H9 (cell line): ENCODE measurements around the gene SLCO3A1. TPM values are rescaled to one million over a fixed set of nuclear protein-coding genes. Genes with fewer than 3 reads are reported as not detected.

Experiments
- DNase-seq: peaks from one replicate; pipeline ENCODE4 v3.0.0-alpha.2; 2017
- H2AFZ ChIP-seq: one replicate; pipeline ENCODE4 v1.6.1; 2013; ENCODE audit warnings: mild to moderate bottlenecking, low read length, control low read depth, moderate library complexity
- H2AK5ac ChIP-seq: 2 replicates; pipeline ENCODE4 v1.6.1; 2013; ENCODE audit warnings: low read length, control low read depth, mixed read lengths; ENCODE audit not compliant: insufficient read length
- H2BK120ac ChIP-seq: one replicate; pipeline ENCODE4 v1.6.1; 2013; ENCODE audit warnings: low read depth, mild to moderate bottlenecking, low read length, control low read depth, inconsistent platforms; ENCODE audit not compliant: poor library complexity, severe bottlenecking
- H2BK12ac ChIP-seq: 2 replicates; pipeline ENCODE4 v1.6.1; 2013; ENCODE audit warnings: low read length, control low read depth, mixed read lengths, low read depth; ENCODE audit not compliant: insufficient read length
- H2BK15ac ChIP-seq: 2 replicates; pipeline ENCODE4 v1.6.1; 2013; ENCODE audit warnings: low read depth, low read length, control low read depth
- H2BK20ac ChIP-seq: one replicate; pipeline ENCODE4 v1.6.1; 2013; ENCODE audit warnings: low read depth, mild to moderate bottlenecking, low read length, control low read depth, inconsistent platforms; ENCODE audit not compliant: poor library complexity, severe bottlenecking
- H2BK5ac ChIP-seq: 2 replicates; pipeline ENCODE4 v1.6.1; 2013; ENCODE audit warnings: low read length, control low read depth, mixed read lengths; ENCODE audit not compliant: insufficient read length
- H3K14ac ChIP-seq: 2 replicates; pipeline ENCODE4 v1.6.1; 2013; ENCODE audit warnings: low read length, control low read depth; ENCODE audit not compliant: insufficient read depth
- H3K18ac ChIP-seq: 2 replicates; pipeline ENCODE4 v1.6.1; 2013; ENCODE audit warnings: low read depth, mild to moderate bottlenecking, mixed read lengths, low read length, control low read depth; ENCODE audit not compliant: insufficient read length
- H3K23ac ChIP-seq: 2 replicates; pipeline ENCODE4 v1.6.1; 2013; ENCODE audit warnings: low read length, control low read depth, mixed read lengths, low read depth; ENCODE audit not compliant: insufficient read length
- H3K23me2 ChIP-seq: 2 replicates; pipeline ENCODE4 v1.6.1; 2013; ENCODE audit warnings: low read depth, mild to moderate bottlenecking, mixed read lengths, low read length, control low read depth; ENCODE audit not compliant: insufficient read length, poor library complexity, severe bottlenecking
- H3K27ac ChIP-seq: 2 replicates; pipeline ENCODE4 v1.5.1; 2013; ENCODE audit warnings: low read length, control low read depth, mixed read lengths, low read depth; ENCODE audit not compliant: insufficient read length
- H3K27me3 ChIP-seq: 2 replicates; pipeline ENCODE4 v1.6.1; 2013; ENCODE audit warnings: low read length, control low read depth, inconsistent platforms; ENCODE audit not compliant: insufficient read depth
- H3K4ac ChIP-seq: 2 replicates; pipeline ENCODE4 v1.6.1; 2013; ENCODE audit warnings: low read depth, mild to moderate bottlenecking, control low read depth, inconsistent platforms, low read length, moderate library complexity
- H3K4me1 ChIP-seq: 2 replicates; pipeline ENCODE4 v1.6.1; 2013; ENCODE audit warnings: low read length, control low read depth, inconsistent platforms; ENCODE audit not compliant: insufficient read depth
- H3K4me2 ChIP-seq: 2 replicates; pipeline ENCODE4 v1.6.1; 2013; ENCODE audit warnings: low read length, control low read depth, mixed read lengths; ENCODE audit not compliant: insufficient read length, insufficient read depth
- H3K56ac ChIP-seq: 2 replicates; pipeline ENCODE4 v1.6.1; 2013; ENCODE audit warnings: low read depth, mild to moderate bottlenecking, mixed read lengths, low read length, control low read depth; ENCODE audit not compliant: insufficient read length
- H3K79me1 ChIP-seq: 2 replicates; pipeline ENCODE4 v1.6.1; 2013; ENCODE audit warnings: low read depth, mild to moderate bottlenecking, moderate library complexity, low read length, control low read depth, inconsistent platforms; ENCODE audit not compliant: insufficient read depth, poor library complexity, severe bottlenecking
- H3K79me2 ChIP-seq: 2 replicates; pipeline ENCODE4 v1.6.1; 2013; ENCODE audit warnings: low read length, control low read depth, inconsistent platforms; ENCODE audit not compliant: insufficient read depth
- H3K9ac ChIP-seq: 2 replicates; pipeline ENCODE4 v1.6.1; 2013; ENCODE audit warnings: low read length, control low read depth, mixed read lengths; ENCODE audit not compliant: insufficient read length; ENCODE audit errors: extremely low read depth
- H3K9me3 ChIP-seq: one replicate; pipeline ENCODE4 v1.6.1; 2013; ENCODE audit warnings: low read depth, low read length, inconsistent platforms; ENCODE audit not compliant: control insufficient read depth
- H3T11ph ChIP-seq: one replicate; pipeline ENCODE4 v1.6.1; 2013; ENCODE audit warnings: mild to moderate bottlenecking, low read length, control low read depth, inconsistent platforms
- H4K20me1 ChIP-seq: one replicate; pipeline ENCODE4 v1.6.1; 2013; ENCODE audit not compliant: control insufficient read depth, insufficient read length, insufficient read depth
- H4K5ac ChIP-seq: 2 replicates; pipeline ENCODE4 v1.6.1; 2013; ENCODE audit warnings: low read depth, mild to moderate bottlenecking, mixed read lengths, low read length, control low read depth; ENCODE audit not compliant: insufficient read length
- H4K8ac ChIP-seq: replicated peaks from 2 replicates; pipeline ENCODE4 v1.6.1; 2013; ENCODE audit warnings: low read length, control low read depth, mixed read lengths, low read depth; ENCODE audit not compliant: insufficient read length
- H4K91ac ChIP-seq: 2 replicates; pipeline ENCODE4 v1.6.1; 2013; ENCODE audit warnings: low read depth, mild to moderate bottlenecking, moderate library complexity, mixed read lengths, low read length, control low read depth; ENCODE audit not compliant: insufficient read length
- H3K27ac Mint-ChIP-seq, 3 experiments: 2 replicates in 2 of 3; 3 replicates in 1 of 3; pipeline ENCODE4 v1.8.0; 2020 to 2021; ENCODE audit warnings: mixed read lengths in 3 of 3, mild to moderate bottlenecking in 1 of 3, moderate library complexity in 1 of 3
- H3K27me3 Mint-ChIP-seq: 2 replicates; pipeline ENCODE4 v1.8.0; 2021; ENCODE audit warnings: low read depth, mild to moderate bottlenecking, moderate library complexity, mixed read lengths
- H3K36me3 Mint-ChIP-seq, 3 experiments: 2 replicates in 2 of 3; 3 replicates in 1 of 3; pipeline ENCODE4 v1.8.0; 2020 to 2021; ENCODE audit warnings: low read depth in 3 of 3, mixed read lengths in 3 of 3; ENCODE audit not compliant: insufficient read depth in 1 of 3
- H3K4me1 Mint-ChIP-seq, 2 experiments: 2 replicates each; pipeline ENCODE4 v1.8.0; 2020; ENCODE audit warnings: mixed read lengths in 2 of 2
- H3K4me3 Mint-ChIP-seq, 2 experiments: 2 replicates in 1 of 2; 3 replicates in 1 of 2; pipeline ENCODE4 v1.8.0; 2020 to 2021; ENCODE audit warnings: mild to moderate bottlenecking in 2 of 2, mixed read lengths in 2 of 2, moderate library complexity in 1 of 2
- H3K9me3 Mint-ChIP-seq, 2 experiments: 2 replicates in 1 of 2; 3 replicates in 1 of 2; pipeline ENCODE4 v1.8.0; 2020; ENCODE audit warnings: mild to moderate bottlenecking in 2 of 2, mixed read lengths in 2 of 2, moderate library complexity in 1 of 2
- WGBS: extraction: QIAGEN DNeasy Blood & Tissue Kit; methylation state at CpG from one replicate; pipeline ENCODE4 v1.1.7; 2013; ENCODE audit warnings: missing lambda C conversion rate, low lambda C conversion rate, mixed read lengths; ENCODE audit not compliant: insufficient read length; ENCODE audit errors: extremely low coverage; 5-methylcytosine and 5-hydroxymethylcytosine counted together
- total RNA-seq: library from RNA; stranded (reverse); gene quantifications from 2 replicates; pipeline ENCODE4 v1.2.1, GENCODE V29; 2021
- TF ChIP-seq, protein P1 (sequence below): fragments of 200-600 bp; sonication (generic); conservative IDR thresholded peaks from 3 replicates; pipeline ENCODE4 v1.8.0; 2021; ENCODE audit warnings: antibody characterized with exemption, mild to moderate bottlenecking

Gene SLCO3A1
- total RNA-seq, 1 experiment from 2014 or later: 9.4 TPM

DNA sequence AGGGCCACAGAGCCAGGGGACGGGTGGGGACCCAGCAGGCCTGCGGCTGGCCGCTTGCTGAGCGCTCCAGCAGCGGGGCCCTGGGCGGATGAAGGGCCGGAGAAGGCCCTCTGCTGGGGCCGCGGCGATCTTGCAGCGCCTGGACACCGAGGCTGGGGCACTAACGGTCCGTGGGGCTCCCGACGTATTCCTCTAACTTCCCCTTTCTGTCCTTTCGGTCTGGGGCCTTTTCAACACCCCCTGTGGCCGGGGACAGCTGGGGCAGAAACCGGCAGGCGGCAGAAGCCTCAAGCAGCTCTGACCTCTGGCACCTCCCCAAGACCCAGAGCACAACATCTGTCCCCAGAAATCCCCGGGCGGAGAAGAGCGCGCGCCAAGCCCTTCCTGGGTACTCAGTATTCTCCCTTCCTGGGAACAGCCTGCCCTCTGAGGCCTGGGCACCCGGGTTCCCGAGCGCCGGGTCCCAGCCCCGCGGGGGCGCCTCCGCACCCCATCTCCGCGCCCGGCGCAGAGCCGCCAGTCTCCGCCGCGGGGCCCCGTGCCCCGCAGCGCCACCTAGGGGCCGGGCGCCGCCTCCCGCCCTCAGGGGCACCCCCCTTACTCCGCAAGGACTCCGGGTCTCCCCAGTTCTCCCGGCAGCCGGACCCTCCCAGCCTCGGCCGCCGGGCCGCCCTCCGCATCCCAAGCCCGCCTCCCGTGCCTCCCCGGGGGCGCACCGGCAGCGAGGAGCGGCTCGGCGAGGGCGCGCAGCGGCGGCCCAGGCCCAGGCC lies 582 bp upstream of the SLCO3A1 start:
- Histone ChIP-seq H4K91ac (no peak overlapping the region), H3K79me2 (no peaks in the 10 kb centered on the region), H3K23me2 (no peaks in the 10 kb centered on the region), H3K23ac (no peak overlapping the region), H3K4me2 (peak overlapping the region; percentile 59), H4K20me1 (no peaks in the 10 kb centered on the region), H4K5ac (no peak overlapping the region), H3K79me1 (no peaks in the 10 kb centered on the region), H3K14ac (peak overlapping the region; percentile 55; the same call in 1 of the 2 replicates), H2AK5ac (no peak overlapping the region), H3K4me1 (peaks cover 8% of the 10 kb centered on the region; the same call in 1 of the 2 replicates), H2BK12ac (no peak overlapping the region), H3K18ac (no peak overlapping the region), H2BK5ac (no peak overlapping the region), H3K9me3 (no peaks in the 10 kb centered on the region), H3K27ac (no peak overlapping the region), H2BK120ac (no peak overlapping the region), H4K8ac (no peak overlapping the region), H3T11ph (no peak overlapping the region), H3K4ac (no peak overlapping the region), H3K9ac (no peak overlapping the region), H2AFZ (no peak overlapping the region), H2BK15ac (no peak overlapping the region; the same call in 1 of the 2 replicates), H3K27me3 (no peaks in the 10 kb centered on the region; the same call in 1 of the 2 replicates), H3K56ac (no peak overlapping the region), H2BK20ac (no peak overlapping the region)
- WGBS: no CpG with 5 or more reads among the region's 70 CpGs
- H3K4me3 Mint-ChIP-seq: peak overlapping the region; percentile 75 to 87
- no peaks in the 10 kb centered on the region for H3K9me3 Mint-ChIP-seq
- peak; percentile 68 for DNase-seq
- peaks cover 0 to 3% (median 0%) of the 10 kb centered on the region in 3 experiments; a peak in 2 of 7 replicates for H3K36me3 Mint-ChIP-seq
- peaks cover 29 to 33% of the 10 kb centered on the region in 2 experiments for H3K4me1 Mint-ChIP-seq
- TF ChIP-seq, protein P1, sequence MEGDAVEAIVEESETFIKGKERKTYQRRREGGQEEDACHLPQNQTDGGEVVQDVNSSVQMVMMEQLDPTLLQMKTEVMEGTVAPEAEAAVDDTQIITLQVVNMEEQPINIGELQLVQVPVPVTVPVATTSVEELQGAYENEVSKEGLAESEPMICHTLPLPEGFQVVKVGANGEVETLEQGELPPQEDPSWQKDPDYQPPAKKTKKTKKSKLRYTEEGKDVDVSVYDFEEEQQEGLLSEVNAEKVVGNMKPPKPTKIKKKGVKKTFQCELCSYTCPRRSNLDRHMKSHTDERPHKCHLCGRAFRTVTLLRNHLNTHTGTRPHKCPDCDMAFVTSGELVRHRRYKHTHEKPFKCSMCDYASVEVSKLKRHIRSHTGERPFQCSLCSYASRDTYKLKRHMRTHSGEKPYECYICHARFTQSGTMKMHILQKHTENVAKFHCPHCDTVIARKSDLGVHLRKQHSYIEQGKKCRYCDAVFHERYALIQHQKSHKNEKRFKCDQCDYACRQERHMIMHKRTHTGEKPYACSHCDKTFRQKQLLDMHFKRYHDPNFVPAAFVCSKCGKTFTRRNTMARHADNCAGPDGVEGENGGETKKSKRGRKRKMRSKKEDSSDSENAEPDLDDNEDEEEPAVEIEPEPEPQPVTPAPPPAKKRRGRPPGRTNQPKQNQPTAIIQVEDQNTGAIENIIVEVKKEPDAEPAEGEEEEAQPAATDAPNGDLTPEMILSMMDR: peak; percentile 74
- peaks cover 18% of the 10 kb centered on the region for H3K27me3 Mint-ChIP-seq
- H3K27ac Mint-ChIP-seq: no peak overlapping the region
